Activated CD8-positive, alpha-beta T cell treated with anti-CD3 and anti-CD28 coated beads for 36 hours (primary cell): ENCODE data around the gene GNAT3. TPM values are rescaled to one million over a fixed set of nuclear protein-coding genes. Genes with fewer than 3 reads are reported as not detected.

ENCODE experiments used
- ATAC-seq: fragments of 200-7000 bp; cut with Tn5 transposase; one replicate; pipeline ENCODE4 v1.10.0; 2021; ENCODE audit warnings: mild to moderate bottlenecking, moderate library complexity
- CTCF ChIA-PET: fragments of 350-600 bp; sonication (Branson Sonifier 250); formaldehyde crosslinking; loops from one replicate; lab custom pipeline; 2021; ENCODE audit warnings: antibody characterized with exemption; lab: Charles Lee
- POLR2A ChIA-PET: fragments of 350-600 bp; sonication (Branson Sonifier 250); formaldehyde crosslinking; loops from one replicate; lab custom pipeline; 2021; ENCODE audit warnings: antibody characterized with exemption; lab: Charles Lee
- DNase-seq: peaks from one replicate; pipeline ENCODE4 v3.0.0-alpha.2; 2020
- H3K27ac Mint-ChIP-seq: one replicate; pipeline ENCODE4 v1.8.0; 2021; ENCODE audit warnings: mild to moderate bottlenecking, mixed read lengths
- H3K27me3 Mint-ChIP-seq: one replicate; pipeline ENCODE4 v1.8.0; 2021; ENCODE audit warnings: mixed read lengths
- H3K36me3 Mint-ChIP-seq: one replicate; pipeline ENCODE4 v1.8.0; 2021; ENCODE audit warnings: low read depth, mixed read lengths
- H3K4me1 Mint-ChIP-seq: one replicate; pipeline ENCODE4 v1.8.0; 2021; ENCODE audit warnings: low read depth, mixed read lengths
- H3K4me3 Mint-ChIP-seq: one replicate; pipeline ENCODE4 v1.8.0; 2021; ENCODE audit warnings: mild to moderate bottlenecking, moderate library complexity, mixed read lengths
- H3K9me3 Mint-ChIP-seq: one replicate; pipeline ENCODE4 v1.8.0; 2021; ENCODE audit warnings: mixed read lengths
- CTCF ChIP-seq: fragments of 200-600 bp; IDR thresholded peaks from one replicate; pipeline ENCODE4 v1.8.0; 2022; ENCODE audit warnings: antibody characterized with exemption, mild to moderate bottlenecking
- intact Hi-C: fragments of 100-400 bp; cut with micrococcal nuclease; formaldehyde crosslinking; loops from one replicate; pipeline ENCODE4 v1.10.0; 2022
- total RNA-seq, 2 experiments: library from RNA; stranded (reverse); gene quantifications; one replicate each; pipeline ENCODE4 v1.2.3, GENCODE V29; 2021

GNAT3 gene
- total RNA-seq, 2 experiments from 2014 or later = not detected

GRCh38 chr7:80480566-80480965 is 31.3 kb downstream of the GNAT3 start:
- Mint-ChIP-seq H3K4me1 (no peaks in the 10 kb centered on the region), H3K27ac (no peak overlapping the region), H3K9me3 (no peaks in the 10 kb centered on the region), H3K36me3 (no peaks in the 10 kb centered on the region), H3K4me3 (no peak overlapping the region), H3K27me3 (no peaks in the 10 kb centered on the region)
- intact Hi-C loops = no loop called here
- DNase-seq (no peak), ATAC-seq (no peak)
- CTCF ChIA-PET = no interaction called here
- POLR2A ChIA-PET = no interaction called here
- no peak for TF ChIP-seq CTCF

GRCh38 chr7:80478683-80479082 is 33.2 kb downstream of the GNAT3 start:
- ATAC-seq = no peak
- ChIA-PET POLR2A (no interaction called here), CTCF (no interaction called here)
- Mint-ChIP-seq H3K36me3 (no peaks in the 10 kb centered on the region), H3K27me3 (no peaks in the 10 kb centered on the region), H3K9me3 (no peaks in the 10 kb centered on the region), H3K27ac (no peak overlapping the region), H3K4me1 (no peaks in the 10 kb centered on the region), H3K4me3 (no peak overlapping the region)
- TF ChIP-seq CTCF = no peak
- intact Hi-C loops = no loop called here
- no peak for DNase-seq

GRCh38 chr7:80476035-80476434 is 35.8 kb downstream of the GNAT3 start:
- Mint-ChIP-seq H3K27ac (no peak overlapping the region), H3K27me3 (no peaks in the 10 kb centered on the region), H3K9me3 (no peaks in the 10 kb centered on the region), H3K4me3 (no peak overlapping the region), H3K4me1 (no peaks in the 10 kb centered on the region), H3K36me3 (no peaks in the 10 kb centered on the region)
- ATAC-seq (no peak), DNase-seq (no peak)
- no peak for TF ChIP-seq CTCF
- intact Hi-C loops = no loop called here
- ChIA-PET CTCF (no interaction called here), POLR2A (no interaction called here)

GRCh38 chr7:80475383-80475782 is 36.5 kb downstream of the GNAT3 start:
- Mint-ChIP-seq H3K9me3 (no peaks in the 10 kb centered on the region), H3K27ac (no peak overlapping the region), H3K27me3 (no peaks in the 10 kb centered on the region), H3K4me1 (no peaks in the 10 kb centered on the region), H3K4me3 (no peak overlapping the region), H3K36me3 (no peaks in the 10 kb centered on the region)
- no peak for TF ChIP-seq CTCF
- no peak for DNase-seq
- POLR2A ChIA-PET = no interaction called here
- CTCF ChIA-PET = no interaction called here
- no peak for ATAC-seq
- intact Hi-C loops = no loop called here

- Mint-ChIP-seq H3K4me3 (no peak overlapping the region), H3K9me3 (no peaks in the 10 kb centered on the region), H3K27me3 (no peaks in the 10 kb centered on the region), H3K36me3 (no peaks in the 10 kb centered on the region), H3K27ac (no peak overlapping the region), H3K4me1 (no peaks in the 10 kb centered on the region)
- no peak for TF ChIP-seq CTCF
- intact Hi-C loops = no loop called here
- POLR2A ChIA-PET = no interaction called here
- CTCF ChIA-PET = no interaction called here
- ATAC-seq = no peak
- DNase-seq = no peak
Measured at GRCh38 chr7:80473751-80474150, 38.1 kb downstream of the GNAT3 start.
